ENCODE data around the gene RBFOX1. TPM values are rescaled to one million over a fixed set of nuclear protein-coding genes. Genes with fewer than 3 reads are reported as not detected.

Gene RBFOX1
- total and polyA plus RNA-seq, 10 of the 15 experiments (the other 5 are each of a cell fraction or from before 2014, with no cell fraction given): 0.87 TPM; not detected in 9

DNA sequence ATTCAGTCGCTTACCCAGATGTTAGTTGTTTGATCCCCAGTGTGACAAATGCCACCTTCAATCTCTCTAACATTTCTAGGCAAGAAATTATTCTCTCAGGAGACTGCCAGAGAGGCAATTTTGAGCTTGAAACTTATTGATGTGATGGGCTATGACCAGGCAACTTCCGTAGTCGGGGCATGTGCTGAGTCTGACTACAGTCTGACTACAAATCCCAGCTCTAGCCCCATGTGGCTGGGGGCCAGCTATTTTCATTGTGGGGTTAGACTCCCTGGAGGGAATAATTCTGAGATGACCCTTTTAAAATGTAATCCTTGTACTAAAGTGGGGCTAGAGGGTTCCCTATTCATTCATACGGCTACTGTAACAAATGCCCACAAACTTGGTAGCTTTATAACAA lies 65.9 kb downstream of the RBFOX1 start:
- SMC1A ChIA-PET (ENCODE audit: uncharacterized antibody, unreplicated experiment): interaction anchor here (1.1 kb wide), 1 partner anchor 20 kb away, joined by 3 read pairs; no protein-coding TSS in a partner anchor
- H4K20me1 ChIP-seq (ENCODE audit: control insufficient read depth, insufficient read depth): no peaks in the 10 kb centered on the region
- H3K79me2 ChIP-seq (ENCODE audit: control insufficient read depth, insufficient read depth, low read length): no peaks in the 10 kb centered on the region
- RAD21 ChIA-PET (ENCODE audit: unreplicated experiment): no interaction called here
- ATAC-seq (no peak), DNase-seq (ENCODE audit: low read depth, low spot score) (no peak), FAIRE-seq (no peak)
- POLR2A ChIA-PET: interaction anchor here (0.6 kb wide), 1 partner anchor 13 kb away, joined by 5 read pairs; no protein-coding TSS in a partner anchor
- no peaks in the 10 kb centered on the region for H3K4me1 ChIP-seq (ENCODE audit: control insufficient read depth, insufficient read depth, low read length)
- TF ChIP-seq CBFB (IDR thresholded peaks at IDR 0.05; ENCODE audit: low read depth) (no peak), YY1 (IDR thresholded peaks at IDR 0.05; ENCODE audit: low read depth, low read length) (no peak), BCL11A (IDR thresholded peaks at IDR 0.05; ENCODE audit: low read depth, low read length) (no peak), SUPT20H (IDR thresholded peaks at IDR 0.05; ENCODE audit: borderline replicate concordance, control insufficient read depth, low read depth, low read length) (no peak), TCF12 (IDR thresholded peaks at IDR 0.05; ENCODE audit: low read depth, low read length) (no peak), SMAD1 (IDR thresholded peaks at IDR 0.05; ENCODE audit: low read depth, partially characterized antibody) (no peak), HCFC1 (IDR thresholded peaks at IDR 0.05; ENCODE audit: low read length) (no peak), IKZF1 (conservative IDR thresholded peaks at IDR 0.05) (no peak), TCF3 (IDR thresholded peaks at IDR 0.05; ENCODE audit: borderline replicate concordance, insufficient read depth, low read depth, low read length) (no peak), RAD21 (IDR thresholded peaks at IDR 0.05; ENCODE audit: insufficient read depth, low read depth, low read length) (no peak), ZBED1 (IDR thresholded peaks at IDR 0.05; ENCODE audit: borderline replicate concordance) (no peak), RELA (IDR thresholded peaks at IDR 0.05; ENCODE audit: borderline replicate concordance, partially characterized antibody) (no peak)
- TF ChIP-seq, protein P1, sequence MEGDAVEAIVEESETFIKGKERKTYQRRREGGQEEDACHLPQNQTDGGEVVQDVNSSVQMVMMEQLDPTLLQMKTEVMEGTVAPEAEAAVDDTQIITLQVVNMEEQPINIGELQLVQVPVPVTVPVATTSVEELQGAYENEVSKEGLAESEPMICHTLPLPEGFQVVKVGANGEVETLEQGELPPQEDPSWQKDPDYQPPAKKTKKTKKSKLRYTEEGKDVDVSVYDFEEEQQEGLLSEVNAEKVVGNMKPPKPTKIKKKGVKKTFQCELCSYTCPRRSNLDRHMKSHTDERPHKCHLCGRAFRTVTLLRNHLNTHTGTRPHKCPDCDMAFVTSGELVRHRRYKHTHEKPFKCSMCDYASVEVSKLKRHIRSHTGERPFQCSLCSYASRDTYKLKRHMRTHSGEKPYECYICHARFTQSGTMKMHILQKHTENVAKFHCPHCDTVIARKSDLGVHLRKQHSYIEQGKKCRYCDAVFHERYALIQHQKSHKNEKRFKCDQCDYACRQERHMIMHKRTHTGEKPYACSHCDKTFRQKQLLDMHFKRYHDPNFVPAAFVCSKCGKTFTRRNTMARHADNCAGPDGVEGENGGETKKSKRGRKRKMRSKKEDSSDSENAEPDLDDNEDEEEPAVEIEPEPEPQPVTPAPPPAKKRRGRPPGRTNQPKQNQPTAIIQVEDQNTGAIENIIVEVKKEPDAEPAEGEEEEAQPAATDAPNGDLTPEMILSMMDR (IDR thresholded peaks at IDR 0.05 in 2 of 3, conservative IDR thresholded peaks at IDR 0.05 in 1 of 3; ENCODE audit: control insufficient read depth in 2 of 3, extremely low read depth in 1 of 3, insufficient read depth in 1 of 3, low read depth in 3 of 3, low read length in 3 of 3): no peak
- 16% methylated on average over 4 of the region's 4 CpGs for WGBS (ENCODE audit: insufficient coverage, insufficient replicate concordance, low lambda C conversion rate, missing lambda C conversion rate)
- no peak overlapping the region for H2AFZ ChIP-seq (ENCODE audit: control insufficient read depth, low read depth, low read length)
- CTCF ChIA-PET: no interaction called here
- H3K4me2 ChIP-seq (ENCODE audit: control insufficient read depth, insufficient read depth): no peak overlapping the region
- no peaks in the 10 kb centered on the region for H3K27me3 ChIP-seq (replicated peaks in 1 of 2; ENCODE audit: control insufficient read depth in 2 of 2, insufficient read depth in 2 of 2, low read length in 1 of 2)
- H3K9ac ChIP-seq (ENCODE audit: control insufficient read depth, insufficient read depth, low read length): no peak overlapping the region
- BruUV-seq (replicated peaks): no TSS peak
- H3K27ac ChIP-seq (ENCODE audit: control insufficient read depth, insufficient read depth): no peak overlapping the region
- H3K4me3 ChIP-seq: no peak overlapping the region
- no peaks in the 10 kb centered on the region for H3K36me3 ChIP-seq (ENCODE audit: control insufficient read depth in 2 of 2, insufficient read depth in 2 of 2, low read length in 1 of 2)
- intact Hi-C loops (cut with micrococcal nuclease; ENCODE audit: unreplicated experiment) (no loop called here), in situ Hi-C loops (cut with MboI) (no loop called here)
- H3K9me3 ChIP-seq (replicated peaks; ENCODE audit: control insufficient read depth, insufficient read depth, low read length): no peaks in the 10 kb centered on the region

Measured in GM12878 (cell line).